Adrenal gland (tissue), 5 donors: ENCODE results near the gene USPL1.

ENCODE experiments used
- CTCF ChIP-seq, 6 experiments: fragments of 450-650 bp in 4 of 6; fragments of 200-600 bp in 2 of 6; sonication (generic) in 1 of 6; IDR thresholded peaks; 1 replicate in 5 of 6; 2 replicates in 1 of 6; pipeline versions ENCODE4 v1.5.1 to v1.8.0; 2016 to 2021; ENCODE audit warnings: antibody characterized with exemption in 6 of 6, mild to moderate bottlenecking in 2 of 6, moderate library complexity in 1 of 6
- POLR2A ChIP-seq, 2 donors: fragments of 450-650 bp; IDR thresholded peaks; one replicate each; pipeline ENCODE4 v1.6.1; 2017; ENCODE audit warnings: antibody characterized with exemption in 2 of 2, mild to moderate bottlenecking in 2 of 2, moderate library complexity in 1 of 2
- donor health status: DM: no; HTN: no; CAD: no.

GRCh38 chr13:30600496-30600895 lies 17.2 kb upstream of the USPL1 start:
- TF ChIP-seq CTCF (IDR thresholded peaks at IDR 0.05) (no peak), POLR2A (IDR thresholded peaks at IDR 0.05) (no peak)
